ENCODE data around the gene TRIM41. TPM values are rescaled to one million over a fixed set of nuclear protein-coding genes. Genes with fewer than 3 reads are reported as not detected.

TRIM41 gene
- total and polyA plus RNA-seq, 9 of the 15 experiments (the other 6 are each of a cell fraction or from before 2014, with no cell fraction given): 1.8 to 47.6 (median 20.9) TPM

GRCh38 chr5:181191526-181192336 is 31.4 kb upstream of the TRIM41 start (continued):
- TF ChIP-seq HMG20B (CRISPR knock-in tag; IDR thresholded peaks at IDR 0.05) (no peak), YBX1 (IDR thresholded peaks at IDR 0.05) (no peak), ARID4B (CRISPR knock-in tag; IDR thresholded peaks at IDR 0.05) (peak; percentile 77), KAT8 (IDR thresholded peaks at IDR 0.05; ENCODE audit: low read depth) (no peak), TCF7 (IDR thresholded peaks at IDR 0.05; ENCODE audit: borderline replicate concordance) (0 out of 2 replicates have a peak, but pooled peaks have one; percentile 15), RB1 (IDR thresholded peaks at IDR 0.05; ENCODE audit: low read depth) (peak; percentile 86), MCM3 (IDR thresholded peaks at IDR 0.05) (no peak), ZFP30 (CRISPR knock-in tag; IDR thresholded peaks at IDR 0.05; ENCODE audit: borderline replicate concordance) (0 out of 2 replicates have a peak, but pooled peaks have one; percentile 23), ZNF609 (CRISPR knock-in tag; IDR thresholded peaks at IDR 0.05; ENCODE audit: borderline replicate concordance) (no peak), CLOCK (CRISPR knock-in tag; IDR thresholded peaks at IDR 0.05; ENCODE audit: borderline replicate concordance) (no peak), BCL6 (CRISPR knock-in tag; IDR thresholded peaks at IDR 0.05) (no peak), L3MBTL2 (IDR thresholded peaks at IDR 0.05) (peak; percentile 76), CCAR2 (IDR thresholded peaks at IDR 0.05; ENCODE audit: low read depth, low read length) (no peak), ZNF696 (CRISPR knock-in tag; conservative IDR thresholded peaks at IDR 0.05) (no peak), ZNF766 (CRISPR knock-in tag; conservative IDR thresholded peaks at IDR 0.05) (peak; percentile 92), HDGF (IDR thresholded peaks at IDR 0.05) (no peak; the same call in 1 of the 2 replicates), CBX2 (IDR thresholded peaks at IDR 0.05; ENCODE audit: insufficient read depth, low read length, poor library complexity, severe bottlenecking) (no peak)

All from K562 (cell line).